HEK293 (cell line): ENCODE results near the gene SMIM12.

ENCODE experiments used
- CTCF ChIA-PET: fragments of 350-600 bp; formaldehyde crosslinking; extraction: SDS; loops from one replicate; lab custom pipeline; 2021; ENCODE audit warnings: antibody characterized with exemption; lab: Yijun Ruan, JAX
- POLR2A ChIA-PET: fragments of 300-600 bp; formaldehyde crosslinking; extraction: SDS; loops from one replicate; lab custom pipeline; 2020; ENCODE audit warnings: antibody characterized with exemption, inconsistent platforms; lab: Yijun Ruan, JAX
- H3K27ac ChIP-seq: fragments of 200-500 bp; sonication (Bioruptor generic); 2 replicates; pipeline ENCODE4 v1.5.1; 2014; ENCODE audit warnings: low read depth, low read length, control low read depth, inconsistent platforms; ENCODE audit errors: extremely low read depth
- H3K36me3 ChIP-seq, 2 experiments: fragments of 200-500 bp in 1 of 2; sonication (Bioruptor generic) in 1 of 2; 1 replicate in 1 of 2; 2 replicates in 1 of 2; pipeline ENCODE4 v1.5.1; 2014 to 2017; ENCODE audit warnings: inconsistent platforms in 2 of 2, low read length in 2 of 2; ENCODE audit not compliant: control insufficient read depth in 2 of 2, insufficient read depth in 1 of 2
- H3K4me1 ChIP-seq: fragments of 200-500 bp; sonication (Bioruptor generic); 2 replicates; pipeline ENCODE4 v1.5.1; 2014; ENCODE audit warnings: mild to moderate bottlenecking, low read length, inconsistent platforms; ENCODE audit not compliant: control insufficient read depth, insufficient read depth
- H3K4me3 ChIP-seq: 2 replicates; pipeline ENCODE4 v1.5.1; 2011; ENCODE audit warnings: low read depth, mild to moderate bottlenecking, control low read depth, low read length, moderate library complexity
- H3K9me3 ChIP-seq: fragments of 200-500 bp; sonication (Bioruptor generic); 2 replicates; pipeline ENCODE4 v1.5.1; 2014; ENCODE audit warnings: low read depth, low read length, inconsistent platforms; ENCODE audit not compliant: control insufficient read depth, insufficient read depth
- ATF2 ChIP-seq: fragments of 450-650 bp; formaldehyde crosslinking; IDR thresholded peaks from 2 replicates; pipeline ENCODE4 v1.5.1; 2016; ENCODE audit warnings: missing biosample characterization, missing genetic modification characterization, low read depth
- ELK4 ChIP-seq: IDR thresholded peaks from 2 replicates; pipeline ENCODE4 v1.6.1; 2011; ENCODE audit warnings: mild to moderate bottlenecking, low read depth, low read length, borderline replicate concordance
- IKZF3 ChIP-seq: fragments of 450-650 bp; IDR thresholded peaks from 2 replicates; pipeline ENCODE4 v1.5.0; 2018; ENCODE audit warnings: missing biosample characterization, mild to moderate bottlenecking, missing genetic modification characterization, moderate library complexity
- KLF9 ChIP-seq: fragments of 450-650 bp; formaldehyde crosslinking; IDR thresholded peaks from 2 replicates; pipeline ENCODE4 v1.5.1; 2016; ENCODE audit warnings: missing biosample characterization, missing genetic modification characterization, low read depth
- PBX3 ChIP-seq: sonication (generic); formaldehyde crosslinking; IDR thresholded peaks from 2 replicates; pipeline ENCODE4 v1.8.1; 2022; ENCODE audit warnings: mild to moderate bottlenecking, moderate library complexity, missing genetic modification reagents
- PRDM10 ChIP-seq: fragments of 450-650 bp; formaldehyde crosslinking; IDR thresholded peaks from 2 replicates; pipeline ENCODE4 v1.5.1; 2016; ENCODE audit warnings: missing biosample characterization, missing genetic modification characterization
- REST ChIP-seq: fragments of 450-650 bp; formaldehyde crosslinking; IDR thresholded peaks from 2 replicates; pipeline ENCODE4 v1.5.1; 2016; ENCODE audit warnings: missing biosample characterization, missing genetic modification characterization
- SCRT2 ChIP-seq: fragments of 450-650 bp; formaldehyde crosslinking; IDR thresholded peaks from 2 replicates; pipeline ENCODE4 v1.5.1; 2016; ENCODE audit warnings: missing biosample characterization, missing genetic modification characterization
- SP2 ChIP-seq: fragments of 450-650 bp; formaldehyde crosslinking; IDR thresholded peaks from 2 replicates; pipeline ENCODE4 v1.5.1; 2016; ENCODE audit warnings: missing biosample characterization, missing genetic modification characterization
- SP3 ChIP-seq: fragments of 450-650 bp; formaldehyde crosslinking; IDR thresholded peaks from 2 replicates; pipeline ENCODE4 v1.5.1; 2016; ENCODE audit warnings: missing biosample characterization, missing genetic modification characterization
- ZBTB1 ChIP-seq: fragments of 450-650 bp; formaldehyde crosslinking; IDR thresholded peaks from 2 replicates; pipeline ENCODE4 v1.5.1; 2016; ENCODE audit warnings: missing biosample characterization, missing genetic modification characterization
- ZNF184 ChIP-seq: fragments of 450-650 bp; IDR thresholded peaks from 2 replicates; pipeline ENCODE4 v1.5.1; 2018; ENCODE audit warnings: missing biosample characterization, mild to moderate bottlenecking, missing genetic modification characterization
- ZNF292 ChIP-seq: fragments of 450-650 bp; formaldehyde crosslinking; IDR thresholded peaks from 2 replicates; pipeline ENCODE4 v1.5.1; 2016; ENCODE audit warnings: low read depth, missing biosample characterization, missing genetic modification characterization, borderline replicate concordance
- ZNF514 ChIP-seq: fragments of 450-650 bp; formaldehyde crosslinking; IDR thresholded peaks from 2 replicates; pipeline ENCODE4 v1.5.1; 2016; ENCODE audit warnings: missing biosample characterization, missing genetic modification characterization
- ZNF530 ChIP-seq: fragments of 450-650 bp; formaldehyde crosslinking; IDR thresholded peaks from 2 replicates; pipeline ENCODE4 v1.5.1; 2016; ENCODE audit warnings: low read depth, missing biosample characterization, missing genetic modification characterization
- ZNF621 ChIP-seq: fragments of 450-650 bp; formaldehyde crosslinking; IDR thresholded peaks from 2 replicates; pipeline ENCODE4 v1.5.1; 2017; ENCODE audit warnings: missing biosample characterization, missing genetic modification characterization
- ZNF624 ChIP-seq: fragments of 450-650 bp; formaldehyde crosslinking; IDR thresholded peaks from 2 replicates; pipeline ENCODE4 v1.5.1; 2017; ENCODE audit warnings: missing biosample characterization, missing genetic modification characterization
- ZNF626 ChIP-seq: fragments of 450-650 bp; sonication (Bioruptor Pico); formaldehyde crosslinking; IDR thresholded peaks from 2 replicates; pipeline ENCODE4 v1.5.1; 2018; ENCODE audit warnings: missing biosample characterization, missing genetic modification characterization, inconsistent platforms
- ZNF629 ChIP-seq: fragments of 450-650 bp; formaldehyde crosslinking; IDR thresholded peaks from 2 replicates; pipeline ENCODE4 v1.5.1; 2017; ENCODE audit warnings: missing biosample characterization, missing genetic modification characterization
- ZNF692 ChIP-seq: fragments of 450-650 bp; formaldehyde crosslinking; IDR thresholded peaks from 2 replicates; pipeline ENCODE4 v1.5.1; 2016; ENCODE audit warnings: missing biosample characterization, missing genetic modification characterization

The SMIM12 gene

GRCh38 chr1:34908369-34908768, 48.8 kb upstream of the SMIM12 start:
- Histone ChIP-seq H3K4me1 (no peaks in the 10 kb centered on the region), H3K4me3 (no peak overlapping the region), H3K9me3 (no peaks in the 10 kb centered on the region), H3K27ac (no peak overlapping the region), H3K36me3 (no peaks in the 10 kb centered on the region)
- ChIA-PET POLR2A (no interaction called here), CTCF (no interaction called here)
- TF ChIP-seq ATF2 (tag by site-specific recombination) (peak; percentile 71), ELK4 (no peak)

GRCh38 chr1:34907487-34908090, 48.0 kb upstream of the SMIM12 start:
- Histone ChIP-seq H3K4me3 (no peak overlapping the region), H3K27ac (no peak overlapping the region), H3K9me3 (no peaks in the 10 kb centered on the region), H3K4me1 (no peaks in the 10 kb centered on the region), H3K36me3 (no peaks in the 10 kb centered on the region)
- TF ChIP-seq ZBTB1 (tag by site-specific recombination) = no peak
- TF ChIP-seq ZNF621 (tag by site-specific recombination) = no peak
- TF ChIP-seq ZNF184 (tag by site-specific recombination) = no peak
- TF ChIP-seq SCRT2 (tag by site-specific recombination) = peak; percentile 26; the same call in 1 of the 2 replicates
- TF ChIP-seq SP3 (tag by site-specific recombination) = no peak
- TF ChIP-seq IKZF3 (tag by site-specific recombination) = no peak
- no peak for TF ChIP-seq ZNF692 (tag by site-specific recombination)
- TF ChIP-seq ZNF292 (tag by site-specific recombination) = no peak
- TF ChIP-seq KLF9 = no peak
- no peak for TF ChIP-seq ZNF624 (tag by site-specific recombination)
- peak; percentile 95 for TF ChIP-seq REST (tag by site-specific recombination)
- no peak for TF ChIP-seq ZNF629 (tag by site-specific recombination)
- TF ChIP-seq ZNF626 = no peak
- no peak for TF ChIP-seq ZNF514 (tag by site-specific recombination)
- no peak for TF ChIP-seq SP2 (tag by site-specific recombination)
- TF ChIP-seq PBX3 = no peak
- TF ChIP-seq ZNF530 (tag by site-specific recombination) = no peak
- no peak for TF ChIP-seq PRDM10 (tag by site-specific recombination)
- CTCF ChIA-PET = no interaction called here
- POLR2A ChIA-PET = no interaction called here
